K562 (cell line): ENCODE measurements around the gene CDYL2. TPM values are rescaled to one million over a fixed set of nuclear protein-coding genes. Genes with fewer than 3 reads are reported as not detected.

Experiments used
- ATAC-seq: fragments of 200-7000 bp; cut with Tn5 transposase; 3 replicates; pipeline ENCODE4 v1.9.1; 2020; ENCODE audit warnings: moderate library complexity
- BruUV-seq: library from RNA; stranded (reverse); fragments of 400-500 nt; replicated peaks from 2 replicates; lab custom pipeline; 2021; lab: Mats Ljungman, UMichigan
- CTCF ChIA-PET: fragments of 300-600 bp; formaldehyde crosslinking; extraction: SDS; loops from one replicate; lab custom pipeline; 2021; ENCODE audit warnings: low intra/inter-chr PET ratio; lab: Yijun Ruan, JAX
- POLR2A ChIA-PET: fragments of 300-600, 350-650 bp; sonication (Branson Sonifier 250); formaldehyde crosslinking; extraction: SDS; loops from one replicate; lab custom pipeline; 2021; ENCODE audit warnings: antibody characterized with exemption, inconsistent platforms; lab: Yijun Ruan, JAX
- DNase-seq, 4 experiments: peaks; one replicate each; pipeline versions ENCODE4 v3.0.0 to v3.0.0-alpha.2; 2011 to 2018; ENCODE audit warnings: low spot score in 3 of 4, mixed read lengths in 3 of 4; ENCODE audit errors: extremely low read depth in 1 of 4
- FAIRE-seq: peaks from 2 replicates; lab custom pipeline; 2011; peaks lifted over from hg19 to GRCh38; lab: Jason Lieb, UNC
- H2AFZ ChIP-seq: 2 replicates; pipeline ENCODE4 v1.6.0; 2011; ENCODE audit warnings: low read depth, low read length, control low read depth, inconsistent platforms
- H3K27ac ChIP-seq: fragments of 200-600 bp; 3 replicates; pipeline ENCODE4 v1.8.0; 2011; ENCODE audit warnings: low read depth, mild to moderate bottlenecking, control low read depth, inconsistent platforms, low read length, moderate library complexity, mixed read lengths; ENCODE audit errors: extremely low read depth
- H3K27me3 ChIP-seq, 2 experiments: fragments of 300-600 bp in 1 of 2; 2 replicates in 1 of 2; 3 replicates in 1 of 2; pipeline versions ENCODE4 v1.6.0 to v1.8.0; 2011; ENCODE audit warnings: inconsistent platforms in 2 of 2, low read length in 2 of 2, mild to moderate bottlenecking in 1 of 2, mixed read lengths in 1 of 2, moderate library complexity in 1 of 2; ENCODE audit not compliant: control insufficient read depth in 2 of 2, insufficient read depth in 2 of 2
- H3K36me3 ChIP-seq: fragments of 300-600 bp; 3 replicates; pipeline ENCODE4 v1.8.0; 2011; ENCODE audit warnings: mild to moderate bottlenecking, low read length, inconsistent platforms; ENCODE audit not compliant: control insufficient read depth, insufficient read depth
- H3K4me1 ChIP-seq, 2 experiments: fragments of 200-600 bp in 1 of 2; replicated peaks in 1 of 2; 2 replicates in 1 of 2; 3 replicates in 1 of 2; pipeline versions ENCODE4 v1.5.1 to v1.8.0; 2011; ENCODE audit warnings: inconsistent platforms in 2 of 2, low read length in 2 of 2, mild to moderate bottlenecking in 1 of 2, mixed read lengths in 1 of 2, moderate library complexity in 1 of 2; ENCODE audit not compliant: control insufficient read depth in 2 of 2, insufficient read depth in 2 of 2
- H3K4me2 ChIP-seq: 2 replicates; pipeline ENCODE4 v1.6.1; 2011; ENCODE audit warnings: low read length, control low read depth, inconsistent platforms, mixed read lengths; ENCODE audit not compliant: insufficient read depth
- H3K4me3 ChIP-seq: fragments of 200-600 bp; sonication (generic), shearing (Covaris generic); 2 replicates; pipeline ENCODE4 v1.5.1; 2016; ENCODE audit warnings: control low read depth, inconsistent platforms
- H3K79me2 ChIP-seq: fragments of 200-600 bp; 3 replicates; pipeline ENCODE4 v1.8.0; 2011; ENCODE audit warnings: low read length, inconsistent platforms; ENCODE audit not compliant: control insufficient read depth, insufficient read depth
- H3K9ac ChIP-seq, 2 experiments: 2 replicates each; pipeline versions ENCODE4 v1.6.0 to v1.6.1; 2011; ENCODE audit warnings: low read depth in 2 of 2, low read length in 2 of 2, control low read depth in 1 of 2, inconsistent platforms in 1 of 2, mild to moderate bottlenecking in 1 of 2, mixed read lengths in 1 of 2; ENCODE audit not compliant: insufficient read depth in 1 of 2
- H3K9me1 ChIP-seq: one replicate; pipeline ENCODE4 v1.6.0; 2011; ENCODE audit warnings: inconsistent platforms, mild to moderate bottlenecking, low read length, moderate library complexity; ENCODE audit not compliant: control insufficient read depth, insufficient read depth
- H3K9me3 ChIP-seq: replicated peaks from 2 replicates; pipeline ENCODE4 v1.5.1; 2011; ENCODE audit warnings: low read depth, low read length, inconsistent platforms; ENCODE audit not compliant: control insufficient read depth, insufficient read depth
- H4K20me1 ChIP-seq: replicated peaks from 2 replicates; pipeline ENCODE4 v1.6.1; 2011; ENCODE audit warnings: low read length, inconsistent platforms, mixed read lengths; ENCODE audit not compliant: control insufficient read depth, insufficient read depth
- BACH1 ChIP-seq: fragments of 200-800 bp; sonication (Bioruptor generic); IDR thresholded peaks from 2 replicates; pipeline ENCODE4 v1.6.1; 2016; ENCODE audit warnings: missing genetic modification characterization, missing compliant biosample characterization
- BHLHE40 ChIP-seq: IDR thresholded peaks from 2 replicates; pipeline ENCODE4 v1.6.1; 2011; ENCODE audit warnings: low read length, improper control_type of control experiment
- OTX1 ChIP-seq: fragments of 450-650 bp; formaldehyde crosslinking; IDR thresholded peaks from 2 replicates; pipeline ENCODE4 v1.4.0; 2022; ENCODE audit warnings: mild to moderate bottlenecking
- RBM17 ChIP-seq: fragments of 200-400 bp; formaldehyde crosslinking; IDR thresholded peaks from 2 replicates; pipeline ENCODE4 v1.6.1; 2017; ENCODE audit warnings: low read depth, mild to moderate bottlenecking, low read length, borderline replicate concordance
- SETDB1 ChIP-seq: IDR thresholded peaks from one replicate; pipeline ENCODE4 v1.6.1; 2012; ENCODE audit warnings: low read length, control low read depth, inconsistent platforms
- SIRT6 ChIP-seq: IDR thresholded peaks from one replicate; pipeline ENCODE4 v1.6.1; 2012; ENCODE audit warnings: low read depth, mild to moderate bottlenecking, control low read depth, inconsistent platforms, low read length, moderate library complexity
- ZBTB33 ChIP-seq: sonication (generic); formaldehyde crosslinking; IDR thresholded peaks from 2 replicates; pipeline ENCODE4 v1.8.1; 2023; ENCODE audit warnings: mild to moderate bottlenecking, missing genetic modification reagents
- ZFP36 ChIP-seq: fragments of 150-350 bp; IDR thresholded peaks from 2 replicates; pipeline ENCODE4 v1.6.1; 2018; ENCODE audit warnings: low read length, low read depth; ENCODE audit not compliant: partially characterized antibody
- ZNF764 ChIP-seq: fragments of 250-450 bp; sonication (Bioruptor Pico); IDR thresholded peaks from 2 replicates; pipeline ENCODE4 v1.4.0; 2020; ENCODE audit warnings: low read depth, mild to moderate bottlenecking, moderate library complexity
- WGBS: fragments of 100-300 bp; shearing (Covaris generic); methylation state at CpG from one replicate; pipeline ENCODE4 v1.1.6; 2016; ENCODE audit warnings: low coverage, mixed read lengths; ENCODE audit not compliant: insufficient coverage; ENCODE audit errors: missing lambda C conversion rate; 5-methylcytosine and 5-hydroxymethylcytosine counted together
- in situ Hi-C: fragments of 300-500 bp; cut with MboI; formaldehyde crosslinking; loops from 4 replicates; pipeline ENCODE4 v1.15.0; 2018; ENCODE audit warnings: inconsistent platforms, mixed read lengths
- intact Hi-C: fragments of 100-400 bp; cut with micrococcal nuclease; formaldehyde crosslinking; loops from 2 replicates; pipeline ENCODE4 v1.14.2; 2022
- polyA plus RNA-seq, 8 experiments: library from polyadenylated mRNA; depleted of rRNA in 4 of 8; stranded (reverse) in 5 of 8; unstranded in 3 of 8; fragments of >200 nt; fragmentation: Nextera tagmentation in 2 of 8; fragmentation: Illumina TruSeq in 1 of 8; extraction: Ambion mirVana in 2 of 8; extraction: Trizol in 1 of 8; gene quantifications; 2 replicates each; pipeline versions ENCODE4 v1.2.1 to v1.2.3, GENCODE V29; 2011 to 2014; ENCODE audit warnings: inconsistent platforms in 1 of 8, missing spikeins in 1 of 8
- total RNA-seq, 7 experiments: library from RNA; depleted of rRNA in 6 of 7; stranded (reverse); fragments of >200 nt in 6 of 7; fragmentation: Illumina TruSeq in 2 of 7; extraction: Trizol in 2 of 7; gene quantifications; 2 replicates each; pipeline versions ENCODE4 v1.2.1 to v1.2.3, GENCODE V29; 2011 to 2021; ENCODE audit warnings: low replicate concordance in 1 of 7
- TF ChIP-seq, protein P1 (sequence below): sonication (generic); formaldehyde crosslinking; IDR thresholded peaks from 2 replicates; pipeline ENCODE4 v1.8.0; 2022; ENCODE audit warnings: mild to moderate bottlenecking, missing genetic modification reagents

The CDYL2 gene
- total and polyA plus RNA-seq, 9 of the 15 experiments (the other 6 are each of a cell fraction or from before 2014, with no cell fraction given), result under 0.01 to 0.04 (median 0.01) TPM; not detected in 6

GRCh38 chr16:80742331-80742730 is 62.1 kb downstream of the CDYL2 start:
- no peaks in the 10 kb centered on the region for H3K36me3 ChIP-seq
- 0% methylated on average over 2 of the region's 2 CpGs for WGBS
- ChIA-PET POLR2A (no interaction called here), CTCF (no interaction called here)
- H3K4me3 ChIP-seq, result no peak overlapping the region
- DNase-seq (no peak), FAIRE-seq (no peak), ATAC-seq (no peak)
- no TSS peak for BruUV-seq
- no peak overlapping the region for H3K9ac ChIP-seq
- in situ Hi-C loops, result no loop called here
- no peaks in the 10 kb centered on the region for H3K9me1 ChIP-seq
- no peaks in the 10 kb centered on the region for H4K20me1 ChIP-seq
- no peak overlapping the region for H3K4me2 ChIP-seq
- no peaks in the 10 kb centered on the region for H3K9me3 ChIP-seq
- no peaks in the 10 kb centered on the region for H3K4me1 ChIP-seq
- no peaks in the 10 kb centered on the region for H3K79me2 ChIP-seq
- H3K27ac ChIP-seq, result no peak overlapping the region
- no peaks in the 10 kb centered on the region for H3K27me3 ChIP-seq
- H2AFZ ChIP-seq, result no peak overlapping the region
- intact Hi-C loops, result no loop called here
- TF ChIP-seq RBM17, result no peak
- TF ChIP-seq ZFP36, result no peak
- no peak for TF ChIP-seq ZBTB33 (CRISPR knock-in tag)
- TF ChIP-seq SETDB1, result no peak
- TF ChIP-seq SIRT6, result no peak
- TF ChIP-seq, protein P1, sequence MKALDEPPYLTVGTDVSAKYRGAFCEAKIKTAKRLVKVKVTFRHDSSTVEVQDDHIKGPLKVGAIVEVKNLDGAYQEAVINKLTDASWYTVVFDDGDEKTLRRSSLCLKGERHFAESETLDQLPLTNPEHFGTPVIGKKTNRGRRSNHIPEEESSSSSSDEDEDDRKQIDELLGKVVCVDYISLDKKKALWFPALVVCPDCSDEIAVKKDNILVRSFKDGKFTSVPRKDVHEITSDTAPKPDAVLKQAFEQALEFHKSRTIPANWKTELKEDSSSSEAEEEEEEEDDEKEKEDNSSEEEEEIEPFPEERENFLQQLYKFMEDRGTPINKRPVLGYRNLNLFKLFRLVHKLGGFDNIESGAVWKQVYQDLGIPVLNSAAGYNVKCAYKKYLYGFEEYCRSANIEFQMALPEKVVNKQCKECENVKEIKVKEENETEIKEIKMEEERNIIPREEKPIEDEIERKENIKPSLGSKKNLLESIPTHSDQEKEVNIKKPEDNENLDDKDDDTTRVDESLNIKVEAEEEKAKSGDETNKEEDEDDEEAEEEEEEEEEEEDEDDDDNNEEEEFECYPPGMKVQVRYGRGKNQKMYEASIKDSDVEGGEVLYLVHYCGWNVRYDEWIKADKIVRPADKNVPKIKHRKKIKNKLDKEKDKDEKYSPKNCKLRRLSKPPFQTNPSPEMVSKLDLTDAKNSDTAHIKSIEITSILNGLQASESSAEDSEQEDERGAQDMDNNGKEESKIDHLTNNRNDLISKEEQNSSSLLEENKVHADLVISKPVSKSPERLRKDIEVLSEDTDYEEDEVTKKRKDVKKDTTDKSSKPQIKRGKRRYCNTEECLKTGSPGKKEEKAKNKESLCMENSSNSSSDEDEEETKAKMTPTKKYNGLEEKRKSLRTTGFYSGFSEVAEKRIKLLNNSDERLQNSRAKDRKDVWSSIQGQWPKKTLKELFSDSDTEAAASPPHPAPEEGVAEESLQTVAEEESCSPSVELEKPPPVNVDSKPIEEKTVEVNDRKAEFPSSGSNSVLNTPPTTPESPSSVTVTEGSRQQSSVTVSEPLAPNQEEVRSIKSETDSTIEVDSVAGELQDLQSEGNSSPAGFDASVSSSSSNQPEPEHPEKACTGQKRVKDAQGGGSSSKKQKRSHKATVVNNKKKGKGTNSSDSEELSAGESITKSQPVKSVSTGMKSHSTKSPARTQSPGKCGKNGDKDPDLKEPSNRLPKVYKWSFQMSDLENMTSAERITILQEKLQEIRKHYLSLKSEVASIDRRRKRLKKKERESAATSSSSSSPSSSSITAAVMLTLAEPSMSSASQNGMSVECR (CRISPR knock-in tag), result no peak
- no peak for TF ChIP-seq ZNF764 (CRISPR knock-in tag)
- no peak for TF ChIP-seq BHLHE40
- no peak for TF ChIP-seq OTX1 (CRISPR knock-in tag)
- no peak for TF ChIP-seq BACH1 (tag)
